ENCODE results near the gene AFDN. TPM values are rescaled to one million over a fixed set of nuclear protein-coding genes. Genes with fewer than 3 reads are reported as not detected.

Gene AFDN
- total and polyA plus RNA-seq, 4 donors = 93.3 to 188 (median 117) TPM

- Histone ChIP-seq H3K36me3 (ENCODE audit: control insufficient read depth, insufficient read depth, low read length) (peaks cover 42% of the 10 kb centered on the region), H3K4me1 (ENCODE audit: control insufficient read depth, insufficient read depth, low read length) (no peaks in the 10 kb centered on the region), H3K9me3 (ENCODE audit: control insufficient read depth, insufficient read depth, low read length) (no peaks in the 10 kb centered on the region), H3K27me3 (ENCODE audit: control insufficient read depth, insufficient read depth, low read length) (no peaks in the 10 kb centered on the region), H3K4me3 (ENCODE audit: low read depth, low read length) (no peak overlapping the region), H3K27ac (ENCODE audit: low read depth, low read length) (no peak overlapping the region)
- 71% methylated on average over 1 of the region's 1 CpG for WGBS (ENCODE audit: insufficient coverage)
- no peak for DNase-seq (ENCODE audit: low read depth in 4 of 6, low spot score in 6 of 6)
Observed at GRCh38 chr6:167952512-167952859, 125.8 kb downstream of the AFDN start.

- DNase-seq (ENCODE audit: low read depth in 4 of 6, low spot score in 6 of 6) = no peak
- Histone ChIP-seq H3K4me3 (ENCODE audit: low read depth, low read length) (no peak overlapping the region), H3K9me3 (ENCODE audit: control insufficient read depth, insufficient read depth, low read length) (no peaks in the 10 kb centered on the region), H3K27me3 (ENCODE audit: control insufficient read depth, insufficient read depth, low read length) (no peaks in the 10 kb centered on the region), H3K4me1 (ENCODE audit: control insufficient read depth, insufficient read depth, low read length) (no peaks in the 10 kb centered on the region), H3K36me3 (ENCODE audit: control insufficient read depth, insufficient read depth, low read length) (peaks cover 36% of the 10 kb centered on the region), H3K27ac (ENCODE audit: low read depth, low read length) (no peak overlapping the region)
- WGBS (ENCODE audit: insufficient coverage) = 100% methylated on average over 2 of the region's 5 CpGs
Observed at GRCh38 chr6:167953551-167953950, 126.8 kb downstream of the AFDN start.

GRCh38 chr6:167954151-167954550 is 127.4 kb downstream of the AFDN start:
- no peaks in the 10 kb centered on the region for H3K9me3 ChIP-seq (ENCODE audit: control insufficient read depth, insufficient read depth, low read length)

GRCh38 chr6:167956491-167956890 is 129.8 kb downstream of the AFDN start:
- no peak for DNase-seq (ENCODE audit: low read depth in 4 of 6, low spot score in 6 of 6)
- WGBS (ENCODE audit: insufficient coverage) = over 99% methylated on average over 6 of the region's 6 CpGs
- no peaks in the 10 kb centered on the region for H3K27me3 ChIP-seq (ENCODE audit: control insufficient read depth, insufficient read depth, low read length)
- H3K36me3 ChIP-seq (ENCODE audit: control insufficient read depth, insufficient read depth, low read length) = peaks cover 14% of the 10 kb centered on the region
- H3K27ac ChIP-seq (ENCODE audit: low read depth, low read length) = no peak overlapping the region
- H3K4me1 ChIP-seq (ENCODE audit: control insufficient read depth, insufficient read depth, low read length) = no peaks in the 10 kb centered on the region
- H3K4me3 ChIP-seq (ENCODE audit: low read depth, low read length) = no peak overlapping the region
- no peaks in the 10 kb centered on the region for H3K9me3 ChIP-seq (ENCODE audit: control insufficient read depth, insufficient read depth, low read length)

More at GRCh38 chr6:167954151-167954550, 127.4 kb downstream of the AFDN start:
- Histone ChIP-seq H3K4me3 (ENCODE audit: low read depth, low read length) (no peak overlapping the region), H3K27me3 (ENCODE audit: control insufficient read depth, insufficient read depth, low read length) (no peaks in the 10 kb centered on the region), H3K4me1 (ENCODE audit: control insufficient read depth, insufficient read depth, low read length) (no peaks in the 10 kb centered on the region), H3K27ac (ENCODE audit: low read depth, low read length) (no peak overlapping the region), H3K36me3 (ENCODE audit: control insufficient read depth, insufficient read depth, low read length) (peaks cover 31% of the 10 kb centered on the region)
- DNase-seq (ENCODE audit: low read depth in 4 of 6, low spot score in 6 of 6) = no peak
- no CpG with 5 or more reads among the region's 3 CpGs for WGBS (ENCODE audit: insufficient coverage)

DNA sequence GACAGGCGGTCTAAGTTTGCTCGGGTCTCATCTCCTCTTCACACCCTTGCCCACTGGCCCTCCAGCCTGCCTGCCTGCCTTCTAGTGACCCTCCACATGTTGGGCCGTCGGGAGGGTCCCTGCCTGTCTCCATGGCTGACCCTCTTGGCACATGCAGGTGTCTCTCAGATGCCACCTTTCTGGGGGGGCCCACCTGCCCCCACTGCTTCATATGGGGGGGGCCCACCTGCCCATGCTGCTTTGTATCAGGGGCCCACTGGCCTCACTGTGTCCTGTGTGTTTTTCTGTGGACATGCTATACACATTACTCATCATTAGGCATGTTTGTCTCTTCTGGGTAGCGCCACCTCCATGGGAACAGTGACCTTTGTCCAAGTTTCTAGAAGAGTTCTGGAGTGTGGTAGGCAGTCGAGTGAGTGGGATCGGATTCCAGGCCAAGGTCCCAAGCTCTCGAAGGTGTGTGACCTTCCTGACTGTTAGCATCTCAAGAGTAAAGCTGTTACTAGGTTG is 130.3 kb downstream of the AFDN start:
- 88% methylated on average over 7 of the region's 8 CpGs for whole genome bisulfite sequencing (ENCODE audit: insufficient coverage)

DNA sequence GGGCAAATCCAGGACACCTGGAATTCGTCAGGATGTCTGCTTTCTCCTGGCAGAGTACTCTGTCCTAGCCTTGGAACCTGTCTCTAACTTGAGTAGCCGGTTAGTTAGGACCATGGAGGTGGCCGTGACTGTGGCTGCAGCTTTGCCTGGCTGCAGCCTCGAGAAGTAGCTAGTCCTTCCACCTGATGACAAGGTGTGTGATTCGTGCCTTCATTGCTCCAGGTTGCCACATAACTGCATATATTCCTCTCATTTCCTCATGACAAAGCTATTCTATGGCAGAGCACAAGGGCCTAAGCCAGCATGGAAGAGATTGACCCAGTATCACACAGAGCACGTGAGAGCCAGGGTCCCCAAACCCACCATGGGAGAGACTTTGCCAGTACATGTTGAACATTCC is 130.9 kb downstream of the AFDN start:
- Histone ChIP-seq H3K27ac (ENCODE audit: low read depth, low read length) (no peak overlapping the region), H3K4me1 (ENCODE audit: control insufficient read depth, insufficient read depth, low read length) (no peaks in the 10 kb centered on the region), H3K27me3 (ENCODE audit: control insufficient read depth, insufficient read depth, low read length) (no peaks in the 10 kb centered on the region), H3K9me3 (ENCODE audit: control insufficient read depth, insufficient read depth, low read length) (no peaks in the 10 kb centered on the region), H3K36me3 (ENCODE audit: control insufficient read depth, insufficient read depth, low read length) (peaks cover 12% of the 10 kb centered on the region), H3K4me3 (ENCODE audit: low read depth, low read length) (no peak overlapping the region)
- 95% methylated on average over 6 of the region's 6 CpGs for whole genome bisulfite sequencing (ENCODE audit: insufficient coverage)
- no peak for DNase-seq (ENCODE audit: low read depth in 4 of 6, low spot score in 6 of 6)

More for the DNA sequence above, 130.3 kb downstream of the AFDN start:
- no peak for DNase-seq (ENCODE audit: low read depth in 4 of 6, low spot score in 6 of 6)
- H3K9me3 ChIP-seq (ENCODE audit: control insufficient read depth, insufficient read depth, low read length) = no peaks in the 10 kb centered on the region
- no peak overlapping the region for H3K4me3 ChIP-seq (ENCODE audit: low read depth, low read length)
- no peaks in the 10 kb centered on the region for H3K27me3 ChIP-seq (ENCODE audit: control insufficient read depth, insufficient read depth, low read length)
- no peak overlapping the region for H3K27ac ChIP-seq (ENCODE audit: low read depth, low read length)
- H3K36me3 ChIP-seq (ENCODE audit: control insufficient read depth, insufficient read depth, low read length) = peaks cover 9% of the 10 kb centered on the region
- no peaks in the 10 kb centered on the region for H3K4me1 ChIP-seq (ENCODE audit: control insufficient read depth, insufficient read depth, low read length)

DNA sequence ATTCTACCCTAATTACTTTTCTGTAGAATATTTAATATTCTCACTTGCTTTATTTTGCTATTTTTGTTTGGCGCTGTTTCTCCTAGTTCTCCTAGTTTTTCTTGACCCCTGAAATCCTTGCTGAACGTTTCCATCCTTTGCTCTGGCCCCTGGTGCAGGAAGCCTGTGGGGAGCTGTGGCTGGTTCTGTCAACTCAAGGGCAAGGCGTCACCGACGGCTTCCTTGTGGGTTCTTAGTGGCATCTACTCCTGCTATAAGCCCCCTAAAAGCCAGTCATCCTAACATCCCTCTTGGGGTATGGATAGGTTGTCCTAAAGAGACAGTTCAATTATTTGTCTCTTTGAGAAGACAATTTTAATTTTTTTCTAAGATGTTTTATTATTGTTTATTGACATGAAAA is 133.9 kb downstream of the AFDN start:
- no peaks in the 10 kb centered on the region for H3K9me3 ChIP-seq (ENCODE audit: control insufficient read depth, insufficient read depth, low read length)
- H3K4me3 ChIP-seq (ENCODE audit: low read depth, low read length) = no peak overlapping the region
- DNase-seq (ENCODE audit: low read depth in 4 of 6, low spot score in 6 of 6) = no peak
- peaks cover 4% of the 10 kb centered on the region for H3K4me1 ChIP-seq (ENCODE audit: control insufficient read depth, insufficient read depth, low read length)
- H3K27ac ChIP-seq (ENCODE audit: low read depth, low read length) = no peak overlapping the region
- H3K36me3 ChIP-seq (ENCODE audit: control insufficient read depth, insufficient read depth, low read length) = peaks cover 26% of the 10 kb centered on the region
- no peaks in the 10 kb centered on the region for H3K27me3 ChIP-seq (ENCODE audit: control insufficient read depth, insufficient read depth, low read length)
- no CpG with 5 or more reads among the region's 5 CpGs for WGBS (ENCODE audit: insufficient coverage)

- no peak overlapping the region for H3K4me3 ChIP-seq (ENCODE audit: low read depth, low read length)
- 69% methylated on average over 3 of the region's 5 CpGs for WGBS (ENCODE audit: insufficient coverage)
- DNase-seq (ENCODE audit: low read depth in 4 of 6, low spot score in 6 of 6) = peak in 1 of 6 donors; percentile 66
Observed at GRCh38 chr6:167962711-167963110, 136.0 kb downstream of the AFDN start.

GRCh38 chr6:167963589-167964057 is 136.9 kb downstream of the AFDN start:
- Histone ChIP-seq H3K4me3 (ENCODE audit: low read depth, low read length) (no peak overlapping the region), H3K4me1 (ENCODE audit: control insufficient read depth, insufficient read depth, low read length) (peaks cover 4% of the 10 kb centered on the region), H3K27ac (ENCODE audit: low read depth, low read length) (no peak overlapping the region), H3K27me3 (ENCODE audit: control insufficient read depth, insufficient read depth, low read length) (no peaks in the 10 kb centered on the region), H3K36me3 (ENCODE audit: control insufficient read depth, insufficient read depth, low read length) (peaks cover 29% of the 10 kb centered on the region), H3K9me3 (ENCODE audit: control insufficient read depth, insufficient read depth, low read length) (no peaks in the 10 kb centered on the region)
- 32% methylated on average over 7 of the region's 8 CpGs for WGBS (ENCODE audit: insufficient coverage)
- DNase-seq (ENCODE audit: low read depth in 4 of 6, low spot score in 6 of 6) = no peak

More at GRCh38 chr6:167962711-167963110, 136.0 kb downstream of the AFDN start:
- H3K27me3 ChIP-seq (ENCODE audit: control insufficient read depth, insufficient read depth, low read length) = no peaks in the 10 kb centered on the region
- peaks cover 29% of the 10 kb centered on the region for H3K36me3 ChIP-seq (ENCODE audit: control insufficient read depth, insufficient read depth, low read length)
- H3K27ac ChIP-seq (ENCODE audit: low read depth, low read length) = no peak overlapping the region
- H3K4me1 ChIP-seq (ENCODE audit: control insufficient read depth, insufficient read depth, low read length) = peaks cover 4% of the 10 kb centered on the region
- no peaks in the 10 kb centered on the region for H3K9me3 ChIP-seq (ENCODE audit: control insufficient read depth, insufficient read depth, low read length)
